Measurements from ENCODE around the gene TIMP2.

TIMP2 gene

DNA sequence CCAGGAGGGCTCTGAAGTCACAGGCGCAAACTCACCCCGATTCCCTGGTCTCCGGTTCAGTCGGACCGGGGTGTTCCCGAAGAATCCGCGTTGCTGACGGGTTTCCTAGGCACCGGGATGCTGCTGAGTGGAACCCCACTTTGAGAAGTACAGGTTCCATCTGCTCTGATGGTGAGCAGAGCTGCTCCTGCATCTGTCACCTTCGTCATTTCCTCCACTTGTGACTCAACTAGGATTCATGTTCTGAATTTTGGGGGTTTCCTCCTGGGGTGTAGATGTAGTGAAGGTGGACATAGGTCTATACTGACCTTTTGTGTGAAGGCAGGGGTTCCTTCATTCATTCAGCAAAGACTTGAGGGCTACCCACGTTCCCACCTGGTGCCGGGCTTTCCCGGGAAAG lies 29.5 kb upstream of the TIMP2 start:
- no peak for DNase-seq (ENCODE audit: low read depth)
- H3K4me3 ChIP-seq (ENCODE audit: low read depth, low read length) = no peak overlapping the region
- TF ChIP-seq, protein P1, sequence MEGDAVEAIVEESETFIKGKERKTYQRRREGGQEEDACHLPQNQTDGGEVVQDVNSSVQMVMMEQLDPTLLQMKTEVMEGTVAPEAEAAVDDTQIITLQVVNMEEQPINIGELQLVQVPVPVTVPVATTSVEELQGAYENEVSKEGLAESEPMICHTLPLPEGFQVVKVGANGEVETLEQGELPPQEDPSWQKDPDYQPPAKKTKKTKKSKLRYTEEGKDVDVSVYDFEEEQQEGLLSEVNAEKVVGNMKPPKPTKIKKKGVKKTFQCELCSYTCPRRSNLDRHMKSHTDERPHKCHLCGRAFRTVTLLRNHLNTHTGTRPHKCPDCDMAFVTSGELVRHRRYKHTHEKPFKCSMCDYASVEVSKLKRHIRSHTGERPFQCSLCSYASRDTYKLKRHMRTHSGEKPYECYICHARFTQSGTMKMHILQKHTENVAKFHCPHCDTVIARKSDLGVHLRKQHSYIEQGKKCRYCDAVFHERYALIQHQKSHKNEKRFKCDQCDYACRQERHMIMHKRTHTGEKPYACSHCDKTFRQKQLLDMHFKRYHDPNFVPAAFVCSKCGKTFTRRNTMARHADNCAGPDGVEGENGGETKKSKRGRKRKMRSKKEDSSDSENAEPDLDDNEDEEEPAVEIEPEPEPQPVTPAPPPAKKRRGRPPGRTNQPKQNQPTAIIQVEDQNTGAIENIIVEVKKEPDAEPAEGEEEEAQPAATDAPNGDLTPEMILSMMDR (conservative IDR thresholded peaks at IDR 0.05; ENCODE audit: low read depth, low read length) = no peak

DNA sequence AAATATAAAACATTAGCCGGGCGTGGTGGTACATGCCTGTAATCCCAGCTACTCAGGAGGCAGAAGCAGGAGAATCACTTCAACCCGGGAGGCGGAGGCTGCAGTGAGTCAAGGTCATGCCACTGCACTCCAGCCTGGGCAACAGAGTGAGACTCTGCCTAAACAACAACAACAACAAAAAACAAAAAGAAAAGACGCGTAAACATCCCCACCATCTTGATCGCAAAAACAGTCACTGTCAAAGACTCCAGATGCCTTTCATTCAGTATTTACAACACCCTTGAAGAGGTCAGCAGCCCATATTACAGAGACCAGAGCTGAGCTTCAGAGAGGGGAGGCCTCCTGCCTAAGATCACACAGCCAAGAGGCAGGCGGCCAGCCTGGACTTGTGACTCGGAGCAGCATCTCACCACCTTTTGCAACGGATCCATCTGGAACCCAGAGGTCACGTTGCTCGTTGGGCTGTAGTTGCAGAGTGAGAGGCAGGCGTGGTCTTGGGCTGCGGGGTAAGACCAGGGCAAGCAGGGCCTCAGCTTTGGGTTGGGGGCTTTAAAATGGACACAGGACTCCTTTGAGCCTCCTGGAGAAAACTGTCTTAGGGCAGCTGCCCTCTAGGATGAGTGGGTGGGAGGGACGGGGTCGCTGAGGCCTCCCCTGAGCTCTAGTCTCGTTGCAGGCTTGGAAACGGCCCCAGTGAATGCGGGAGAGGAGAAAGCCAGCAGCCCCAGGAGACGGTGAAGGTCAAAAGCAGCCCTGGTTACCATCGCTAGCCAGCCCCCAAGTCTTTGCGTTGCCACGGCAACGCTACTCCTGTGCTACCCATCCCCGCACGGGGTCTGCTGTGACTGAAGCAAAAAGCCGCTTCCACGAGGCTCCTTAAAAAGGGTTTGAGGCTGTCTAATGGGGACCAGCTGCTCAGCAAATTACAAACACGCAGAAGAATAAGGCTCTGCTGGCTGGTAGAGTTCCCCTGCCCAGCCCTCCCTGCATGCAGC lies 28.5 kb upstream of the TIMP2 start:
- no peak overlapping the region for H3K4me3 ChIP-seq (ENCODE audit: low read depth, low read length)
- TF ChIP-seq, protein P1 (conservative IDR thresholded peaks at IDR 0.05; ENCODE audit: low read depth, low read length) = no peak
- DNase-seq (ENCODE audit: low read depth) = peak; percentile 67

DNA sequence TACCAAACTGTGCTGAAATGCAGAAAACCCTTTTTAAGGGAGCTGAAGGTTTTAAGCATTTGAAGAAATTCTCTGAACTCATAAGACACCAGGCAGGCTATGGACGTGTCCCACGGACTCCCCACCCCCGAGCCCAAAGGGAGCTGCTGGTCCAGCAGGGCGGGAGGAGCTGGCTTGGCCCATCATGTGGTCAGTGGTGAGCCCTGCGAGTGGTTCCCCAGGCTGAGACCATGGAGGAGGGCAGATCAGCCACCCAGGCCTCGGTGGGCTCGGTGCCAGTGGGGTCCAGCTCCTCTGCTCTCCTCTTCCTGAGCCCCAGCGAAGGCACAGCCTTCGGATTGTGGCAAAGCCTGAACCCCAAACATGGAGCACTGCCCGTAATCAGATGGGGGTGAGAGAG lies 27.5 kb upstream of the TIMP2 start:
- H3K4me3 ChIP-seq (ENCODE audit: low read depth, low read length) = no peak overlapping the region
- DNase-seq (ENCODE audit: low read depth) = peak; percentile 25
- TF ChIP-seq, protein P1 (conservative IDR thresholded peaks at IDR 0.05; ENCODE audit: low read depth, low read length) = no peak

DNA sequence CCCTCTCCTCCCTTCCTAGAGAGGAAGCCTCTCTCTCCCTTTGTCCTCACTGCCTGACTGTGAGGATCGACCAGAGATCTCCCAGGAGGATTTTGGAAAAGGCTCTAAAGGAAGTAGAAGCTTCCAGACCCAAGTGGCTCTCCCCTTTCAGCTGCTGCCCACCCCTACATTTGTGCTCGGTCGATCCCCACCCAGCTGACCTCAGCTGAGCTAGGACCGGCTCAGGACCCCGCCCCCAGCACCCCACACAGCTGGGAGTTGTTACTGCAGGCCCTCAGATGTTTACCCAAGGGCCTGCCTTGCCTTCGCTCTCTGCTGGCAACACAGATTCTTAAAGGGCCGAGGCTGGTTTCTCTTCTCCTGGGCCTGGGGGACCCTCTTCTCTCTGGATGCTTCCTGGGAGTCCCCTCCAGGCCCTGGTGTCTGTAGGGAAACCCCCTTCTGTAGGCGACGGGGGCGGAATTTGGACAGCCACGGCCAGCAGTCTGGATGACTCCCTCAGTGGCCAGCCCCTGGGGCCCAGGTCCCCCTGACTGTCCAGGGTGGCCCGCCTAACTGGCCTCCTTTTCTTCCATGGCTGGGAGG lies 26.9 kb upstream of the TIMP2 start:
- peak; percentile 65 for DNase-seq (ENCODE audit: low read depth)
- no peak overlapping the region for H3K4me3 ChIP-seq (ENCODE audit: low read depth, low read length)
- TF ChIP-seq, protein P1 (conservative IDR thresholded peaks at IDR 0.05; ENCODE audit: low read depth, low read length) = peak; percentile 10

DNA sequence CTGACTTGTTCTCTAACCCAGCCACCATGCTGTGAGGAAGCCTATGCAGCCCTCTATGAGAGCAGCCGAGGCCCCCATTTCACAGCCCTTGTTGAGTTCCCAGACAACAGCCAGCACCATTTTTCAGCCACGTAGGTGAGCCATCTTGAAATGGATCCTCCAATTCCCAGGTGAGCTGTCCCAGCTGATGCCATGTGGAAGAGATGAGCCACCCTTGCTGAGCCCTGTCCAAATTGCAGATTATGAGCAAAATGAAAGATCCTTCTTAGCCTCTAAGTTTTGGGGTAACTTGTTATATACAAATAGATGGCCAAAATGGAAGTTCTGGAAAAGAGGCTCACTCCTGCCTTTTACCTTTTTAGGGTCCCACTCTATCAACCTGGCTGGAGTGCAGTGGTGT lies 25.7 kb upstream of the TIMP2 start:
- no peak overlapping the region for H3K4me3 ChIP-seq (ENCODE audit: low read depth, low read length)
- DNase-seq (ENCODE audit: low read depth) = no peak
- TF ChIP-seq, protein P1 (conservative IDR thresholded peaks at IDR 0.05; ENCODE audit: low read depth, low read length) = no peak

DNA sequence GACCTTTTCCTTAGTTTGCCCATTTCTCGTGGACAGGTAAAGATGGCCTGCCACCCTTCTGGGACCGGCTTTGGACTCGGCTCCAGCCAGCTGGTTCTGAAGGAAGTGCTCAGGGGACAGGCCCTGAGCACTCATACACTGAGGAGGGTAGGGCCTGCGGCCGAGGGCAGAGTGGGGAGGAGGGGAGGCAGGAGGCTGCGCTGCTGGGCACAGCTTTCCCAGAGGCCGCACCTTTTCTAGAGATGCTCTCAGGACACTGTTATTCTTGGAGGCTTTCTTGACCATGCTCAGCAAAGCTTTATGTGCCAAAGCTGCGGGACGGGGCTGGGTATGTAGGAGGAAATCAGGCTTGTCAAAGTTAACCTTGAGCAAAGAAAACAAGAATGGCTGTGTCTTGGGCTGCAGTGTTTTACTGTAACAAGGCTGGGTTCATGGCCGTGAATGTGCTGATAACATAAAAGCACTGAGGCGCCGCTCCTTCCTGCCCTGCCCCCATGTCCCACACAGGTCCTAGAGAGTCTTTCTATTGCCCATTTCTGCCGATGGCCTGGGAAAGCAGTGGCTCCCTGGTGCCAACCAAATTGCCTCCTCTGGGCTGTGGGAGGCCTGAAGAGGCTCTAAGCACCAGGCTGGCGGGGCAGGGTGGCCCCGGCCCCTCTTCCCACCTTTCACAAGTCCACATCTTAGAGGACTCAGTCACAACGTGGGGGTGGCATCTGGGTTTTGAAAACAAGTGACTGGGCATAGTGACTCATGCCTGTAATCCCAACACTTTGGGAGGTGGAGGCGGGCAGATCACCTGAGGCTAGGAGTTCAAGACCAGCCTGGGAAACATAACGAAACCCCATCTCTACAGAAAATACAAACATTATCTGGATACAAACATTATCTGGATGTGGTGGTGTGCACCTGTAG lies 22.3 kb upstream of the TIMP2 start:
- no peak for DNase-seq (ENCODE audit: low read depth)
- TF ChIP-seq, protein P1 (conservative IDR thresholded peaks at IDR 0.05; ENCODE audit: low read depth, low read length) = no peak
- no peak overlapping the region for H3K4me3 ChIP-seq (ENCODE audit: low read depth, low read length)

Data from choroid plexus epithelial cell (primary cell).